ENCODE measurements around the gene ROMO1. TPM values are rescaled to one million over a fixed set of nuclear protein-coding genes. Genes with fewer than 3 reads are reported as not detected.

The ROMO1 gene
- total RNA-seq, 1 donor from 2014 or later: 210 TPM

DNA sequence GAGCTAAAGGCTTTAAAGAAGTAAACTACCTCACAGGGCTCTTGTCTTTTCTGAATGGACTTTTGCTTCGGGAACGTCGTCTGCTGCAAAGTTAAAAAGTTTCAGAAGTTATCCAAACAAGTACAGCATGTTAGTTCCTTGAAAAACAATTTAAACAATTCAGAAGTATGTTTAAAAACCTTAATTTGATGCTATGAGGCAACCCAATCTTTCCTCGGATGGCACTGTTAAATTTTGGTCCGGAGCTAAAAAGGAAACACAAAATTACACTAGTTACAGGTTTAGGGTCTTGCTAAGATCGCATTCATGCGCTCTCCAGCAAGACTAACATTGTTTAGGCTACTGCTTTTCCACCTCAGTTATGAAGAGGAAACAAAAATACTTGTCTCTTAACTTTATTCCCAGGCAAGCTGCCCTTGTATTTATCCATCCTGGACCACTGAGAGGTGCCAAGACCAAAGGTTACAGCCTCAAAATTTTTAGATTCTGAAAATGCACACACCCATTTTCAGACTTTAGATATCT is 30.1 kb downstream of the ROMO1 start:
- intact Hi-C loops (cut with micrococcal nuclease): no loop called here
- TF ChIP-seq, protein P1, sequence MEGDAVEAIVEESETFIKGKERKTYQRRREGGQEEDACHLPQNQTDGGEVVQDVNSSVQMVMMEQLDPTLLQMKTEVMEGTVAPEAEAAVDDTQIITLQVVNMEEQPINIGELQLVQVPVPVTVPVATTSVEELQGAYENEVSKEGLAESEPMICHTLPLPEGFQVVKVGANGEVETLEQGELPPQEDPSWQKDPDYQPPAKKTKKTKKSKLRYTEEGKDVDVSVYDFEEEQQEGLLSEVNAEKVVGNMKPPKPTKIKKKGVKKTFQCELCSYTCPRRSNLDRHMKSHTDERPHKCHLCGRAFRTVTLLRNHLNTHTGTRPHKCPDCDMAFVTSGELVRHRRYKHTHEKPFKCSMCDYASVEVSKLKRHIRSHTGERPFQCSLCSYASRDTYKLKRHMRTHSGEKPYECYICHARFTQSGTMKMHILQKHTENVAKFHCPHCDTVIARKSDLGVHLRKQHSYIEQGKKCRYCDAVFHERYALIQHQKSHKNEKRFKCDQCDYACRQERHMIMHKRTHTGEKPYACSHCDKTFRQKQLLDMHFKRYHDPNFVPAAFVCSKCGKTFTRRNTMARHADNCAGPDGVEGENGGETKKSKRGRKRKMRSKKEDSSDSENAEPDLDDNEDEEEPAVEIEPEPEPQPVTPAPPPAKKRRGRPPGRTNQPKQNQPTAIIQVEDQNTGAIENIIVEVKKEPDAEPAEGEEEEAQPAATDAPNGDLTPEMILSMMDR (IDR thresholded peaks at IDR 0.05; ENCODE audit: borderline replicate concordance): no peak

DNA sequence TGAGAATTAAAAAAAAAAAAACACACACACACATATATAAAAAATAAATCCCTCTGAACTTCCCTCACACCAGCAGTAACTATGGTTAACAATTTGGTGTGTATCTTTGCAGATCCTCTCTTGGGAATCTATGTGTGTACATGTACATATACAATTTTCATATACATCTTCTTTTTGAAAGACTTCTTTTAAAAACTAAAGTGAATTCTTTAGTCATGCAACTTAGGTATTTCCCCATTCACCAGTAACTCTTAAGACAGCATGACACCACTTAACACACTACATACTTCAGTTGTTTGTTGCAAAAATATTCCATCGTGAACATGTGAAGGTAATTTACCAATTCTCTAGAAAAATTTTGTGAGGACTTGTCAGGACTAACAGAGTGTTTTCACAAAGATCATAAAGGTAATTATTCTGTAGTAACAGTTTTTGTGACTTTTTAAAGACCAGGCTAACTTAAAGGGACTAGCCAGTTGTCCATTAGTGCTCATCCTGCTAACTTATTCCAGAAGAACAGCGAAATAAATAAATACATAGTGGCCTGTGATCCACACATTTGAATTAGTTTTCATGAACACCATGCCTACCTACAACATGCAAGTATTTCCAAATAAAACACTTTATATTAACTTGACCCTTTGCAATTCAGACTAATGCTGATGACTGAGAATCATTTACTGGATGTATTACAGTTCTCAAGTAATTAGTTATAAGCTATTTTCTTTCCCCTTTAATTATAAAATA is 30.8 kb downstream of the ROMO1 start:
- Histone ChIP-seq H3K27ac (replicated peaks) (no peak overlapping the region), H3K27me3 (ENCODE audit: low read depth) (no peaks in the 10 kb centered on the region)

More for the DNA sequence above, 30.1 kb downstream of the ROMO1 start:
- Histone ChIP-seq H3K4me3 (no peak overlapping the region), H3K27me3 (ENCODE audit: low read depth) (no peaks in the 10 kb centered on the region), H3K4me1 (peaks cover 62% of the 10 kb centered on the region), H3K27ac (replicated peaks) (no peak overlapping the region), H3K36me3 (peaks cover 100% of the 10 kb centered on the region), H3K9me3 (replicated peaks) (no peaks in the 10 kb centered on the region)
- DNase-seq: no peak

DNA sequence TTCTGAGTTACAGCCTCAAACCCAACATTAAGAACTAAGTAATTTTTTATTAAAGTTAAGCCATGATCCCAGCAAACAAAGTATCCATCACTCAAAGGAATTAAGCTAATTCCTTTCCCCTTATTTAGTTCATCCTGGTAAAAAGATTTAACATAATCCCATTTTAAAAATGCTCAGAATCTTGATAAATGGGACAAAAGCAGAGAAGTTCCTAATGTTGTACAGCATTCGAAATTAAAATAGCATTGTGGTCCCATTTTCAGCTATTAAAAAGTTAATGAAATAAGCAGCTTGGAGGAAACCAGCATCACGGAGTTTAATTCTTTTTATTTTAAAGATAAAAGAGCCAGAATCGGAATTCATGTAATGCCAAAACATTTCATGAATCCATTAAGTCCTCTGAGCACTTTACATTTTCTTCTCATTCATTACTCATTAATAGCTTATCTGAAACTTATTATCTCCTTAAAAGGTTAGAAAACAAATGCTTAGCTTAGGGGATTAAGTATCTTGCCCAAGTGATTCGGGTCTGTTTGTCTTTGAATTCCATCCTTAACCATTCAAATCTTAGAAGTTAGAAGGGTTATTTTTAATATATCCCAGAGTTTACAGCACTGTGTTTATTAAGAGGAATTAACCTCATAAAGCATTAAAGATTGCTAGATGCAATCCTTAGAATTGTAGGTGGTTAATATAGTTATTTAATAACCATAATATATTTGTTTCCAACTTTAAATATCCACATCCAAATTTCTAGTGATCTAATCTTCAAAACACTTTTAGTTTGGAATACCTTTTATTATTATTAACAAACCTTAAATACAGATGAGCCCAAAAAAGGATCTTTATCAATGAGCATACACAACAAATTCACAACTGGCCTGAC is 31.6 kb downstream of the ROMO1 start:
- intact Hi-C loops (cut with micrococcal nuclease): loop anchor here (10.0 kb wide), 1 partner anchor 154 kb away; no protein-coding TSS in a partner anchor
- TF ChIP-seq, protein P1 (IDR thresholded peaks at IDR 0.05; ENCODE audit: borderline replicate concordance): no peak
- DNase-seq: no peak
- Histone ChIP-seq H3K27me3 (ENCODE audit: low read depth) (no peaks in the 10 kb centered on the region), H3K27ac (replicated peaks) (no peak overlapping the region), H3K9me3 (replicated peaks) (no peaks in the 10 kb centered on the region), H3K4me3 (no peak overlapping the region), H3K36me3 (peaks cover 100% of the 10 kb centered on the region), H3K4me1 (peaks cover 76% of the 10 kb centered on the region)

More for the DNA sequence above, 30.8 kb downstream of the ROMO1 start:
- H3K9me3 ChIP-seq (replicated peaks): no peaks in the 10 kb centered on the region
- H3K36me3 ChIP-seq: peaks cover 100% of the 10 kb centered on the region
- TF ChIP-seq, protein P1 (IDR thresholded peaks at IDR 0.05; ENCODE audit: borderline replicate concordance): no peak
- DNase-seq: no peak
- intact Hi-C loops (cut with micrococcal nuclease): loop anchor here (10.0 kb wide), 1 partner anchor 155 kb away; no protein-coding TSS in a partner anchor
- H3K4me3 ChIP-seq: no peak overlapping the region
- peaks cover 68% of the 10 kb centered on the region for H3K4me1 ChIP-seq

DNA sequence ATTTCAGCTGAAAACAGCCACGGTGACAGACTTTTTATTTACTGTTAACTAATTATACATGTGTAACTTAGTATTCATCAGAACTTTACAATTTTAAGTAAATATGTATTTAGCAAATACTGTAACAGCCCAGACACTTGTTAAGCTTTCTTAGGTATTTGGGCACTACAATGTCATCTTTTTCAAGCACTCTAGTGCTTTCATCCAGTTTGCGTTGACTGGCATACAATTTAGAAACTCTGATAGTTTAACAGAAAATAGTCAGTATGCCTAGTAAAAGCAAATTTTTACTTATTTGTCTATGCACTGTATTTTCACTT is 32.2 kb downstream of the ROMO1 start:
- H3K4me3 ChIP-seq: no peak overlapping the region
- peaks cover 100% of the 10 kb centered on the region for H3K36me3 ChIP-seq
- DNase-seq: no peak
- H3K4me1 ChIP-seq: peaks cover 82% of the 10 kb centered on the region
- intact Hi-C loops (cut with micrococcal nuclease): loop anchor here (10.0 kb wide), 1 partner anchor 153 kb away; no protein-coding TSS in a partner anchor
- TF ChIP-seq, protein P1 (IDR thresholded peaks at IDR 0.05; ENCODE audit: borderline replicate concordance): no peak
- H3K27ac ChIP-seq (replicated peaks): no peak overlapping the region
- no peaks in the 10 kb centered on the region for H3K9me3 ChIP-seq (replicated peaks)
- no peaks in the 10 kb centered on the region for H3K27me3 ChIP-seq (ENCODE audit: low read depth)

DNA sequence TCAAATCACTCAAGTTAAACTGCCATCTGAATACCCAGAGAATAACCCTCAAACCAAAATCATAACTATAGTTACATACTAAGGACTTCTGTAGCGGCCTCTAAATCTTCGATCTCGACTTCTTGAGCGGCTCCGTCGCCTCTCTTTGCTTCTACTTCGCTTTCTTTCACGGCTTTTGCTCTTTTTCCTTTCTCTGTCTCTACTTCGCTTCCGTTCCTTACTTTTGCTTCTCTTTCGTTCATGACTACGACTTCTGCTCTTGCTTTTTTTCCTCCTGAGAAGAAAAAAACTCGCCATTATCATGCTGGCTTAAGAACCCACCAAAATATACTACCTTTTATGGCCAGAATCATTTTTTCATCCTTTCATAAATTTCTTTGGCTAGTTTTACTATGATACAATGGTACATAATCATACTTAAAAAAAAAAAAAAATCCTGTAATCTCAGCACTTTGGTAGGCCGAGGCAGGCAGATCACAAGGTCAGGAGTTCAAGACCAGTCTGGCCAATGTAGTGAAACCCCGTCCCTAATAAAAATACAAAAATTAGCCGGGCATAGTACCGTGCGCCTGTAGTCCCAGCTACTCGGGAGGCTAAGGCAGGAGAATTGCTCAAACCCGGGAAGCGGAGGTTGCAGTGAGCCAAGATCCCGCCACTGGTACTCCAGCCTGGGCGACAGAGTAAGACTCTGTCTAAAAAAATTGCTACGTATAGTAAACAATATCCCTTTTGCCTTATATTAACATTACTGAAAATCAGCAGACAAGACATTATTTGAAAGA is 32.8 kb downstream of the ROMO1 start:
- Histone ChIP-seq H3K9me3 (replicated peaks) (no peaks in the 10 kb centered on the region), H3K36me3 (peaks cover 100% of the 10 kb centered on the region), H3K27me3 (ENCODE audit: low read depth) (no peaks in the 10 kb centered on the region), H3K4me3 (peak overlapping the region; percentile 8), H3K27ac (replicated peaks) (no peak overlapping the region), H3K4me1 (peaks cover 88% of the 10 kb centered on the region)
- TF ChIP-seq, protein P1 (IDR thresholded peaks at IDR 0.05; ENCODE audit: borderline replicate concordance): no peak
- intact Hi-C loops (cut with micrococcal nuclease): loop anchor here (10.0 kb wide), 1 partner anchor 153 kb away; no protein-coding TSS in a partner anchor
- no peak for DNase-seq
